Activated naive CD8-positive, alpha-beta T cell treated with anti-CD3 and anti-CD28 coated beads, Interleukin-2, amount 50 U/mL, for 16 hours (primary cell): ENCODE results near the gene DPPA3.
"Not testable (repeated sequence)": the region's sequence is repeated elsewhere in the genome, so short reads cannot be mapped to it uniquely, and the experiment has no call there.

ENCODE experiments used
- DNase-seq: peaks from one replicate; pipeline ENCODE4 v3.0.0-alpha.2; 2020; ENCODE audit warnings: low read depth, low spot score

DPPA3 gene

DNA sequence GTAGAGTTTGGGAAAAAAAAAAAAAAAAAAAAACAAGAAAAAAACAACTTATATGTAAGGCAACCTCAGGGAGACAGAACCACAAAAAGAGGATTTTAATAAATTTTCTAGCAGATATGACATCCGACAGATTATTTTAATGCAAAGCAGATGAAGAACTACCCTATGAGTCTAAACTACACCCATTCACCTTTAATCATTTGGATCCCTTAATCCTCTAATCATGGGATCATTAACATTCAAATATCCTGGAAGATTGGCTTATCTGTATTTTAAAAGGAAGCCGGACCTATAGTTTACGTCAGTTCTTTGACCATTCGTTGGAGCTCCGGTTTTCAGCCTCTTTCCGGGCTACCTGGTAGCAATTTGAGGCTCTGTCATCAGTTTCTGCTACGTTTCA lies at the start of gene DPPA3:
Gene DPPA3 (plus strand): TSS at position 301 of the 400 bp plus-strand sequence. CDS start 138 bp downstream, outside the sequence.
- no peak for DNase-seq

DNA sequence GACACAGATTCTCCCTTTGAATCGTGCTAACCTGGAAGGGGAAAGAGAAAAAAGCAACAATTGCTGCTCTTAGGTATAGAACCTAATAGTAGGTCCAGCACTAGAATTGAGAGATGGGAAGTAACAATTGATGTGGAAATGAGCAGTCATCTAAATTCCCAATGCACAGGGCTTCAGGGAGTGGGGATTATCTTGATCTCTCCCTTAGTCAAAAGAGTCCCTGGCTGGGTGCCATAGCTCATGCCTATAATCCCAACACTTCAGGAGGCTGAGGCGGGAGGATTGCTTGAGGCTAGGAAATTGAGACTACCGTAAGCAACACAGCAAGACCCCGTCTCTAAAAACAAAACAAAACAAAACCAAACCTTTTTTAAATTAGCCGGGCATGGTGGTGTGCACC lies 49.5 kb upstream of the DPPA3 start:
- DNase-seq, result no peak

DNA sequence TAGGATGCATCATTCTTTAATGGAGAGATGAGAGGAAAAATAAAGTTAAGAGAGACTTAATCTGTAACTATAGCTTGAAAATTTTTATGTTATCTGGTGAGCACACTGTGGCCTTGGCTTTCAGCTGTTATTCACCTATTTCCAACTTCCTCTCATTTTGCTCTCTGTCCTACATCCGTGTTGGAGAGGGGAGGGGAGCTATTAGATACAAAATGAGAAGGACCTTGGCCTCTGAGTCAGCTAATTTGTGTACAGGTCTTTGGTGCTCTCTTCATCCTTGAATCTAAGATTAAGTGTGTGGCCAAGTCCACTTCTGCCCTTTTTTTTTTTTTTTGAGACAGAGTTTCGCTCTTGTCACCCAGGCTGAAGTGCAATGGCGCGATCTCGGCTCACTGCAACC lies 44.6 kb upstream of the DPPA3 start:
- no peak for DNase-seq

DNA sequence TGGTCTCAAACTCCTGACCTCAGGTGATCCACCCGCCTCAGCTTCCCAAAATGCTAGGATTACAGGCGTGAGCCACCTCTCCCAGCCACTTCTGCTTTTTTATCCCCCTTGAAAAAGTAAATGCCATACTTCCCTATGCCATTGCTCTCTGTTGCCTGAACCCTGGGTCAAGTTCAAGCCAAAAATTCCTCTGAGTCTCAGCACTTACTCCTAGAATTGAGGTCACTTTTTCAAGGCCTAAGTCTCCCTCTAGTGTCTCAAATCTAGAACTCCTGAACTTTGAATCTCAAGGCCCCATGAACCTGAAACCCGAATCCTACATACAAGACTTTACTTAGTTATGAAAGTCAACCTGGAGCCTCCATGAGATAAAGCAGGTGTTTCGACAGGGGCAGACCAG lies 44.1 kb upstream of the DPPA3 start:
- DNase-seq, result no peak

DNA sequence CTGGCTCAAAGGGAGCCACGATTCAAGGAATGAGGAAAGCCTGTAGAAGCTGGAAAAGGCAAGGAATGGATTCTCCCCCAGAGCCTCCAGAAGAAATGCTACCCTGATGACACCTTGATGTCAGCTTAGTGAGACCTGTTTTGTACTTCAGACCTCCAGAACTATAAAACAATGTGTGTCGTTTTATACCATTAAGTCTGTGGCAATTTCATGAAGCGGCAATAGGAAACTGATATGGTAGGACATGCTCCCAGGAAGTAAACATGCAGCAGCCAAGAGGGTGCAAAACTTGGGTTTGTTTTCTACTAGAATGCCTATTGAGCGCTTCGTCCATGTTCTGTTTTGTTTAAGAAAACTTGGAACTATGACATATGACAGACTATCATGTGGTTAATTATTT lies 43.1 kb upstream of the DPPA3 start:
- DNase-seq, result no peak

DNA sequence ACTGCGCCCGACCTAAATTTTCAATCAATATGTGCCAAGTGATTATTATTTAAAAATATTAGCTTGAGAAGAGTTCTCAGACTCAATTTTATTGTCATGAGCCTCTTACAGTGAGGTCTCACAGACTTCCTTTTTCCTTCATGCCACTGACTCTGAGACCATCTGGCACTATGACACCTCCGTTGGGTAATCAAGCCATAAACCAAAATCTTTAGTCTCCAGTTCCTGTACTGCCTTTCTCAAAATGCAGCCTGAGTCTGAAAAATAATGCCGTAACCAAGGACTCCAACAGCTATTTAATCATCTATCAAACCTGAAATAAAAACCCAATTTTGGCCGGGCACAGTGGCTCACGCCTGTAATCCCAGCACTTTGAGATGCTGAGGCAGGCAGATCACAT lies 35.8 kb upstream of the DPPA3 start:
- not testable (repeated sequence) for DNase-seq

DNA sequence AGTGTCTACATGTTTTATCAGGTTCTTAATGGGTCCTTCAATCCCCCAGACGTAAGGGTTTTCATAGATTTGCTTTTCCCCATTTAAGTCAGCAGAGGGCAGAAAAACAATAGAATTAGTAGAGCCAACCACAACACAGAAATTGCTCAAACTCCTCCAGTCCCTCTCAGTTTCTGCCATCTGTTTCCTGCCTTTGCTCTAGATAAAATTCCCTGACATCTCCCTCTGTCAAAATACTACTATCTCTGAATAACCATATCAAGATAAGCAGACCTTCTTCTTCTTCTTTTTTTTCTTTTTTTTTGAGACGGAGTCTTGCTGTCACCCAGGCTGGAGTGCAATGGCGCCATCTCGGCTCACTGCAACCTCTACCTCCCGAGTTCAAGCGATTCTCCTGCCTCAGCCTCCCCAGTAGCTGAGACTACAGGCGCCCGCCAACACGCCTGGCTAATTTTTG lies 33.8 kb upstream of the DPPA3 start:
- DNase-seq, result not testable (repeated sequence)

DNA sequence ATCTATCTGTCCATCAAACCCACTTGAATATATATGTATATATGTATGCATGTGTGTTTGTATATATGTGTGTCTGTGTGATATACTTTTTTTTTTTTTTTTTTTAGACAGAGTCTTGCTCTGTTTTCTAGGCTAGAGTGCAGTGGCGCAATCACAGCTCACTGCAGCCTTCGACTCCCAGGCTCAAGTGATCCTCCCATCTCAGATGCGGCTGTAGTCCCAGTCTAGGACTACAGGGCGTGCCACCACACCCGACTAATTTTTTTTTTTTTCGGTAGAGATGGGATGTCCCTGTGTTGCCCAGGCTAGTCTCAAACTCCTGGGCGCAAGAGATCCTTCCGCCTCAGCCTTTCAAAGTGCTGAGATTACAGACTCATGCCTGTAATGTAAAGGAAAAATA lies 32.5 kb upstream of the DPPA3 start:
- no peak for DNase-seq

DNA sequence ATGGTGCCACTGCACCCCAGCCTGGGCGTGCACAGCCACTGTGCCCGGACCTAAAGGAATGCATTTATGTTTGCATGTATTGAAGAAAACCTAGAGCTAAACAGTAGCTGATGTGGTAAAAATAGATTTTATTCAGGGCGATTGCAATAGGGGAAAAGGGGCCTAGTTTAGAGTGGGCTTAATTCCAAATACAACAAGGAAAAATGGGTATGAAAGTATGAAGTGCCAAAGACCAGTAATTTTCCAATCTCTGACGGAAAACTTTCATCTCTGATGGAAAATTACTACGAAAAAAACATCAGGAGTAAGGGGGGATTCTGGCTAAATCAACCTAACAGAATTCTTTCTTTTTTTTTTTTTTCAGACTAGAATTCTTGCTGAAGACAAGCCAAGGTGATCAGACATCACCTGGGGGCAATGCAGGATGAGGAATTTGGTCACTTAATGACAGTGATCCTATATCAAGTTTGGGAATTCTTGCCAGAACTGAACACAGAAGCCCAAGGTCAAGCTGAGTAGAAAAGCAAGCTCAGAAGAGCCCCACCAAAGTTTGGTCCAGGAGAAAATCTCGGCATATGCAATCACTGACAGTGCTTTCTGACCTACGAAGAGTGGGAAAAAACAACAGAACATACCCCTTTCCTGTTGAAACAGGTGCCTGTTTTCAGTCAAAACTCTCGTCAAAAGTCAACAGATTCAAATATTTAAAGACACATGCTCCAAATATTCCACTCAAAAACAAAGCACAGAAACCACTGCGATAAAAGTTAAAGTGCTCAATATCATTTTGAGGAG lies 31.8 kb upstream of the DPPA3 start:
- DNase-seq, result no peak

DNA sequence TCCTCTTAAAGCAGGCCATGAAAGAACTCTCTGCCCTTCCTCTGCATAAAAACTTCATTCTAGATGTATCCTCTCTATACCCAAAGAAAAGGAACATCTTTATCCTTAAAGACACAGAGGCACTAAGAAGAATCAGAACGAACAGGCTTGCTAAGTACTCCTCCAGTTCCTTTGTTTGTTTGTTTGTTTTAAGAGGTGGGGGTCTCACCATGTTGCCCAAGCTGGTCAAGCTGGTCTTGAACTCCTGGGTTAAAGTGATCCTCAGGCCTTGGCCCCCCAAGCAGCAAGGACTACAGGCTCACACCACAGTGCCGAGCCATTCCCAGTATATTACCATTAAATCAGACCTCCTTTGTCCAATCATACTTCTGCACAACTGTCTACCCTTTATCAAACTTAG lies 29.7 kb upstream of the DPPA3 start:
- no peak for DNase-seq

DNA sequence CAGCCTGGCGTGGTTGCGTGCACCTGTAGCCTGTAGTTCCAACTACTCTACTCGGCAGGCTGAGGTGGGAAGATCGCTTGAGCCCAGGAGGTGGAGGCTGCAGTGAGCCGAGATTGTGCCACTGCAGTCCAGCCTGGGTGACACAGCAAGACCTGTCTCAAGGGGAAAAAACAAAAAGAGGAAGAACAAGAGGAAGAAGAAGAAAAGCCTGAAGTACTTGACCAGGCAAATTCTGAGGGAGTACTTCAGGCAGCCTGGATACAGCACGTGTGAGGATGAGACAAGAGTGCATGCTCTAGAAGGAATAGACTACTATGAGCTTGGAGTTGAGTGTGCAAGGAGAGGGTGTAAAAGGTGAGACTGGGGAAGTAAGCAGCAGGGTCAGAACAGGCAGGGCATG lies 17.4 kb upstream of the DPPA3 start:
- DNase-seq, result no peak

DNA sequence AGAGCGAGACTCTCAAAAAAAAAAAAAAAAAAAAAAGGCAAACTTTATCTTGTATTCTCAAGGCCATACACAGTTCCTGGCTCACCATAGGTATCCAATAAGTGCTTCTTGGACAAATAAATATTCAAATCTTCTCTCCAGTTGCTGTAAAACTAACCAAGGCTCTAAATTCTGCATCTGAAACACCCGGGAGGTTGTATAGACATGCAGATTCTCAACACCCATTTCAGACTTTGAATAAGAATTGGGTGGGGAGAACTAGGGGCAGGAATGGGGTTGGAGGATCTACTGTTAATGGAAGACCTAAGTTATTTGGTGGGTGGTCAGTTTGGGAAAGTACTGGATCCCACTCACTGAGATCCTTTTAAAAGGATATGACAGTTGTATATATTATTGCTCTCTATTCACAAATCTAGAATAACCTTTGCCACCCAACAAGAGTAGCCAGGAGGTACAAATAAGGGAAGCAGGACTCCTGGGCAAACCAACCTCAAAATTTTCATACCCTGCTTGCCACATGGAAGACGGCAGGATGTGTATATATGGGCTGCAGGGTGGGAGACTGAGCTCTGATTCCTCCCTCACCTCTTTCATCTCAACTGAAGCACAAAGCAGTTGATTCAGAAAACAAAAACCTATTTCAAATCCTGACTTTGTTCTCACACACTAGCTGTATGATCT lies 16.5 kb upstream of the DPPA3 start:
- no peak for DNase-seq

DNA sequence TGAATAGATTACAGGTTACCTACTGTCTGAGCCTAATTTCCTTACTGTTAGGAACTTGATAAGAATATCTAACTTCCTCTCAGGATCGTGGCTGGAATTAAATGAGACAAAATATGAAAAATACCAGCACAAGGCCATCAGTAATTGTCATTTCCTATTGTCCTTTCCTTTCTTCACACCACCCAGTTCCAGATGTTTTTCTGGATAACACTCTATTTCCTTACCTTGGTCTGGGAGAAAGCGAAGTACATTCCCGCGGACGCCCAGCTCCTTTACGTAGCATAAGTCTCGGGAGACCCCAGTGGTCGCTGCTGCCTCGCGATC lies 16.0 kb upstream of the DPPA3 start:
- no peak for DNase-seq

DNA sequence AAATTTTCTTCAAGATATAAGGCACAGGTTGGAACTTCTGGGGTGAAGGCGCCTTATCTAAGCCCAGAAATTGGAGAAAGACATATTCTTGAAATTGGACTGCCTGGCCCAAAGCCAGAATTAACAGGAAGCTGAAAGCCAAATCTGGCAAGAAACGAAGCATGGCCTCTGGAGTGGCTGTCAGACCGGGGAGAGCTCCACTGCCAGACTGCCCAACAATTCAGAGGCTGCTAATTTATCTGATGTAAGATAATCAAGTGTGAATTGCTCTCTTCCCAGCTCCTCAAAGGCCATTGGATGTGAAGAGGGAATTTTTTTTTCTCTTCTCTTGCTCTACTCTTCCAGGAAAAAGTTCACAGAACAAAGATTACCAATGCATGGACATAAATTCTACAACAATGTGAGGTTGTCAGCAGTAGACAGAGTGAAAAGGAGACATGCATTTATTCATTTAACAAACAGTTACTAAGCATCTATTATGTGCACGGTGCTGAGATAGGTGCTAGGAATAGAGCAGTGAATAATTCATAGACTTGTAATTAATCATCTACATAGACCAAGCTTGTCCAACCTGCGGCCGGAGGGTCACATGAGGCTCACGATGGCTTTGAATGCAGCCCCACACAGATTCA lies 15.6 kb upstream of the DPPA3 start, which contains the start of gene GDF3:
Gene GDF3 (minus strand): TSS at position 210 of the 632 bp plus-strand sequence. CDS start 47 bp downstream, at position 163.
- no peak for DNase-seq

DNA sequence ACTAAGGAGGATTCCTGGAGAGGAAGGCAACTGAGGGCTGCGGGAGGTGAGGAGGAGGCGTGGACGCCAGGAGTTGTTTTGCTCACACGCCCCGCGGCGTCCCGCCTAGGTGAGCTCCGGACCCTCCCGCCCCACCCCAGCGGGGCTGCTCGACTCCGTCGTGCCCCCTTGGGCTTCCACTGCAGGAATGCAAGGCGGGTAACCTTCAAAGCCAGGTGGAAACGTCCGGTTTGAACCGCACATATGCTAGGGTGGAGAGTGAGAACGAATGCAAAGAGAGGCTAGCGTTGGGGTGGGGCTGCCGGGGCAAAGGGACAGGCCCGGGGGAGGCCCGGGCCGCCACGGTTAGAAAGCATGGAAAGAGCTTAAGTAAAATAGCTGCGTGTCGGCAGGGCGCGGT lies 5.4 kb upstream of the DPPA3 start:
- no peak for DNase-seq

DNA sequence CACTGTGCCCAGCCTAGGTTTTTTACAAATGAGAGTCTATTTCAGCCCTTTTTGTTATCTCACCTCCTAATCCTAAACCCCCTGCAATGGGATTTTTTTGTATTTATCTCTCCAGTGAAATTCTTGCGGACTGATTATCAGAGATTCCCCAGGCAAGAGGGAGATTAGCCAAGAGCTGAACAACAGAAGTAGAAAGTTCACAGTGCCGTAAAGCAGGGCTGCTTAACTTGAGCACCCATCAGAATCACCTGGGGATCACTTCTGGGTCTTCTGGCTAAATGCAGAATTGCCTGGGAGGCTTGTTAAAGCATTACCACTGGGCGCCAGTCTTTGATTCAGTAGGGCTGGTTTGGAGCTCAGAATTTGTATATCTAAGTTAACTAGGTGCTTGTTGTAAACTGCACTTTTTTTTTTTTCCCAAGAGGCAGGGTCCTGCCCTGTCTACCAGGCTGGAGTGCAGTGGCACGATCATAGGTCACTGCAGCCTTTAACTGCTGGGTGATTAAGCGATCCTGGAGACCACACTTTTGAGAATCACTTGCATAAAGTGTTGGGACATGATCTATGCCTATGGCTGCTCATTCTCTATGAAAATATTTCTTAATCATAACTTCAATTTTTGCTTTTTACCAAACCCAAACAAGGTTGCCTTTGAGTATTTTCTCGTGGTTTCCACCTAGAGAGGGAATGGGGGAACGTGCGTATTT lies 1.1 kb upstream of the DPPA3 start:
- no peak for DNase-seq

DNA sequence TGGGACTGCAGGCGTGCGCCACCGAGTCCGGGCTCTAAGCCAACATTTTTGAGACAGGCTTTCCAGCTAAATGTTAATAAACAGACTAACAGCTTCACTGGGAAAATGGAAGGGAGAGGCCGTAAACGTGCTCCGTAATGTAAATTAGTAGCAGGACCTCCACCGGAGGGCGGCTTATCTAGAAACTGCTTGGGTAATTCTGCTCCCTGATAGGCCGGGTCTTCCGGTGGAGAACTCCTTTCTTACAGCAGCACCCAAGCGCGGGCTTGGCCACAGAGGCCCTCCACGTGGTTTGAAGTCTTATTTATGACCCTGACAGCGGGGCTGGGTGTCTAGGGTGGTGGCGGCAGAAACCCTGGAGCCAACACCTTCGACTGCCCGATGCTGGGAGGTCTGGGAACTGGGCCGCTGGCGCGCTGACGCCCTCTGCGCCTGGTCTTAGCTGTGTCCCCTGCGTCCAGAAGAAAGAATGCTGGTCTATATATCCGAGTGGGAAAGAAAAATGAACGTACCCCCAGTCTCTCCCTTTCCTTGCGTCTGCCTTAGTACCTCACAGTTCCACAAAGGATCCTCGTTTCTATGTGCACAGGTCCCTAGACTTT lies 1.7 kb downstream of the DPPA3 start:
- DNase-seq, result no peak

DNA sequence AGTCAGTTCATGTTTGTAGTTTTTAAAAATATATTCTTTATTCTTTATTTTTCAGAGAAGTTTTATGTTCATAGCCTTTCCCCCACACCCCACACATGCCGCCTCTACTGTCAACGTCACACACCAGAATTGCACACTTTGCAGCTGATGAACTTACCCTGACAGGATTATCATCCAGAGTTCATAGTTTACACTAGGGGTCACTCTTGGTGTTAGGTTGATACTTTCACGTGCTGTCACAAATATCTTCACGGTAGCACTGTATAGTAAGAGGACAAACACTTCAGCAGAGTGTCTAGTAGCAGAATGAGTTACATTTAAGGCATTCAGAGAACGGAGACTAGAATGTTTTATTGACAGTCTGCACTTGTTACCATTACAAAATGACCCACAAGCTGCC lies 5.1 kb downstream of the DPPA3 start:
- no peak for DNase-seq

DNA sequence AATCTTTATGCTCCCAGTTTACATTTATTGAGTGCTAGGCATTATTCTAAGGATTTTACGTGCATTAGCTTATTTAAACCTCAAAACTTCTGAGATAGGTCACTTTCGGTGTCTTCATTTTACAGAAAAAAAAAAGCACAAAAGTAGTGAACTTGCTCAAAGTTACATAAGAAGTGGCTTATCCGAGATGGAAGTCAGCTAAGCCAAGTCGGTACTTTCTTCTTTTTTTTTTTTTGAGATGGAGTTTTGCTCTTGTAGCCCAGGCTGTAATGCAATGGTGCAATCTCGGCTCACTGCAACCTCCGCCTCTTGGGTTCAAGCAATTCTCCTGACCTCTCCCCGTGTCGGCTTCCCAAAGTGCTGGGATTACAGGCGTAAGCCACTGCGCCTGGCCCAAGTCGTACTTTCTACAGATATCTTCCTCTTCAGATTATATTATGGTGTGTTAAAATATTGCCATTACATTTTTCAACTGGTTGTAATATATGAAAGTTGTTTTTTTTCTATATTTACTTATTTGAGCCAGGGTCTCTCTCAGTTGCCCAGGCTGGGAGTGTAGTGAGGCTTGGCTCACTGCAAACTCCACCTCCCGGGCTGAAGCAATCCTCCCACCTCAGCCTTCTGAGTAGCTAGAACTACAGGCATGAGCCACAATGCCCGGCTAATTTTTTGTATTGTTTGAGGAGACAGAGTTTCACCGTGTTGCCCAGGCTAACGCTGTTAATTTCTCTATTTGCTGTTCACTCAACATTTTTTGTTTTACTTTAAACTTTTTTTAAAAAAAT lies 8.9 kb downstream of the DPPA3 start:
- no peak for DNase-seq

DNA sequence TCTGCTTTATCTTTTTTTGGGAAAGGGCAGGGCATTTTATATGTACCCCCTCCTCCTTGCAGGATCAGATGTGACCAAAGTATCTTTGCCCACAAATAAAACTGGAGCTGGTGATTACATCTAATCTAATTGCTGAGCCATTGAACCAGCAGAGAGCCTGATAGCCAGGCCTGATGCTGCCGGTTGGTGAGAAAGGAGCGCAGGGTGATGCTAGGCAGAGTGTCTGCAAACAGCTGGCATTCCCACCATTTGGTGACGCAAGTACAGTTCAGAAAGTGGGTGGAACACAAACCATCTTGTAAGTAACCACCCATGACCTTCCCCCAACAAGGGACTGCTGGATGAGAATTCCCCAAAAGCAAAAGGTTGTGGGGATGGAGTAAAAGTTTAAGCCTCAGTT lies 12.7 kb downstream of the DPPA3 start:
- no peak for DNase-seq

DNA sequence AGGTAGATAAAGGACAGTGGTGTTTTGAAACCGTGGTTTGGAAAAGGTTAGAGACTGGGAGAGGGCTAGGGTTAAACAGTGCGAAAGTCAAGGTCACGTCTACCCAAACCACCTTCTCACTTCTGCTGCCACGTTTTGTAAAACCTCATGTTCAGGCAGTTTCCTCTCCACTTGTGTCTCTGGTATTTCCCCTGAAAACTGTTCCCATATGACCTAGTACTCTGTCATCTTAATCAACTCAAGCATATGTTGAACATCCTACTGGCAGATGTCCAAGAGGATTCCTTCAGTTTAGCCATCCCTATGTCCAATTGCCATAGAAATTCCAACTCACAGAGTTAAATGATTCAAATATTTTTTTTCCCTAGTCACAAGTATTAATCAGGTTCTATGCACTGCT lies 18.5 kb downstream of the DPPA3 start:
- no peak for DNase-seq
